ENCODE data around the gene PARP6. TPM values are rescaled to one million over a fixed set of nuclear protein-coding genes. Genes with fewer than 3 reads are reported as not detected.
"Not testable (repeated sequence)": the region's sequence is repeated elsewhere in the genome, so short reads cannot be mapped to it uniquely, and the experiment has no call there.

The PARP6 gene
- total RNA-seq, 4 donors from 2014 or later: 52.4 to 65.7 (median 59.4) TPM

- DNase-seq (ENCODE audit: low spot score): no peak
- no peak for TF ChIP-seq CTCF (IDR thresholded peaks at IDR 0.05)
Observed at GRCh38 chr15:72281713-72282112, 9.4 kb upstream of the PARP6 start.

GRCh38 chr15:72280751-72281150 lies 8.4 kb upstream of the PARP6 start:
- DNase-seq (ENCODE audit: low spot score): no peak
- no peak for ATAC-seq (ENCODE audit: low FRiP score)
- TF ChIP-seq CTCF (IDR thresholded peaks at IDR 0.05): no peak

More at GRCh38 chr15:72281713-72282112, 9.4 kb upstream of the PARP6 start:
- ATAC-seq (ENCODE audit: low FRiP score): no peak

GRCh38 chr15:72278737-72279136 lies 6.4 kb upstream of the PARP6 start:
- DNase-seq (ENCODE audit: low spot score): no peak
- no peak for TF ChIP-seq CTCF (IDR thresholded peaks at IDR 0.05)
- no peak for ATAC-seq (ENCODE audit: low FRiP score)

GRCh38 chr15:72276326-72276700 lies 4.0 kb upstream of the PARP6 start:
- no peak for TF ChIP-seq CTCF (IDR thresholded peaks at IDR 0.05)
- DNase-seq (ENCODE audit: low spot score): no peak
- no peak for ATAC-seq (ENCODE audit: low FRiP score)

GRCh38 chr15:72275635-72276325 lies 3.4 kb upstream of the PARP6 start:
- ATAC-seq (ENCODE audit: low FRiP score); DNase-seq (ENCODE audit: low spot score): not testable (repeated sequence)

- no peak for TF ChIP-seq CTCF (IDR thresholded peaks at IDR 0.05)
- no peak for ATAC-seq (ENCODE audit: low FRiP score)
- DNase-seq (ENCODE audit: low spot score): no peak
Observed at GRCh38 chr15:72272997-72273352, 621 bp upstream of the PARP6 start.

- no peak for TF ChIP-seq CTCF (IDR thresholded peaks at IDR 0.05)
- ATAC-seq (ENCODE audit: low FRiP score) (no peak), DNase-seq (ENCODE audit: low spot score) (no peak)
Observed at GRCh38 chr15:72271895-72272212, 500 bp downstream of the PARP6 start.

- DNase-seq (ENCODE audit: low spot score) (no peak), ATAC-seq (ENCODE audit: low FRiP score) (no peak)
- TF ChIP-seq CTCF (IDR thresholded peaks at IDR 0.05): no peak
Observed at GRCh38 chr15:72271221-72271620, 1.1 kb downstream of the PARP6 start.
